Psoas muscle (tissue), 8 donors: ENCODE results near the gene KIF6. TPM values are rescaled to one million over a fixed set of nuclear protein-coding genes. Genes with fewer than 3 reads are reported as not detected.
A peak's percentile ranks its signal among the peaks of the same experiment; 100 is the strongest.

Experiments used
- ATAC-seq, 4 donors: fragments of 200-7000 bp; cut with Tn5 transposase; one replicate each; pipeline ENCODE4 v1.9.1; 2020; ENCODE audit warnings: moderate library complexity in 3 of 4, mild to moderate bottlenecking in 2 of 4
- DNase-seq, 2 donors: peaks; one replicate each; pipeline ENCODE4 v3.0.0-alpha.2; 2020
- H3K27ac ChIP-seq: fragments of 200-600 bp; one replicate; pipeline ENCODE4 v1.8.0; 2022
- H3K27me3 ChIP-seq, 3 donors: fragments of 200-600 bp in 1 of 3; one replicate each; pipeline versions ENCODE4 v1.6.1 to v1.8.0; 2013 to 2022; ENCODE audit warnings: low read length in 2 of 3, mild to moderate bottlenecking in 2 of 3, moderate library complexity in 1 of 3; ENCODE audit not compliant: insufficient read depth in 3 of 3
- H3K36me3 ChIP-seq, 2 donors: fragments of 200-600 bp in 1 of 2; one replicate each; pipeline versions ENCODE4 v1.6.1 to v1.8.0; 2013 to 2022; ENCODE audit warnings: low read depth in 1 of 2, mild to moderate bottlenecking in 1 of 2, moderate library complexity in 1 of 2; ENCODE audit not compliant: insufficient read depth in 1 of 2
- H3K4me1 ChIP-seq: fragments of 200-600 bp; one replicate; pipeline ENCODE4 v1.8.0; 2022
- H3K4me3 ChIP-seq: fragments of 200-600 bp; one replicate; pipeline ENCODE4 v1.8.0; 2022; ENCODE audit warnings: mild to moderate bottlenecking
- H3K9me3 ChIP-seq: fragments of 200-600 bp; one replicate; pipeline ENCODE4 v1.8.0; 2022
- WGBS, 3 donors: extraction: QIAGEN DNeasy Blood & Tissue Kit; methylation state at CpG; one replicate each; pipeline versions ENCODE4 v1.1.6 to v1.1.7; 2013; 5-methylcytosine and 5-hydroxymethylcytosine counted together
- intact Hi-C, 2 donors: fragments of 100-400 bp; cut with DNase I; formaldehyde crosslinking; loops; one replicate each; pipeline versions ENCODE4 v1.11.0 to v1.14.2; 2022
- polyA plus RNA-seq, 3 donors: library from polyadenylated mRNA; stranded (reverse); fragments of 200-250 nt; gene quantifications; one replicate each; pipeline ENCODE4 v1.2.3, GENCODE V29; 2013
- total RNA-seq, 4 donors: library from RNA; stranded (reverse); fragmentation: NEBNext Ultra II Directional in 2 of 4; extraction: Animal tissue kit (Norgen Biotek cat#: 25700) in 2 of 4; gene quantifications; one replicate each; pipeline versions ENCODE4 v1.2.1 to v1.2.4, GENCODE V29; 2021 to 2023
- TF ChIP-seq, protein P1 (sequence below): fragments of 200-600 bp; IDR thresholded peaks from one replicate; pipeline ENCODE4 v1.8.0; 2022; ENCODE audit warnings: antibody characterized with exemption
- donor health status: healthy with polysubstance abuse.
- donor health status: DM: no; HTN: no; CAD: no; lungs with moderate emphysema.
- donor health status: Bipolar disorder and iron deficiency.
- donor health status: healthy.
- donor health status: DM: yes; HTN: yes; CAD: no.
- donor health status: DM: no; HTN: no; CAD: no.
- donor health status: DM: no; HTN: no; CAD: no.
- donor health status: DM: yes; HTN: yes; CAD: no.

Gene KIF6
- total and polyA plus RNA-seq, 7 donors: 0.03 to 0.17 (median 0.09) TPM; not detected in 2

DNA sequence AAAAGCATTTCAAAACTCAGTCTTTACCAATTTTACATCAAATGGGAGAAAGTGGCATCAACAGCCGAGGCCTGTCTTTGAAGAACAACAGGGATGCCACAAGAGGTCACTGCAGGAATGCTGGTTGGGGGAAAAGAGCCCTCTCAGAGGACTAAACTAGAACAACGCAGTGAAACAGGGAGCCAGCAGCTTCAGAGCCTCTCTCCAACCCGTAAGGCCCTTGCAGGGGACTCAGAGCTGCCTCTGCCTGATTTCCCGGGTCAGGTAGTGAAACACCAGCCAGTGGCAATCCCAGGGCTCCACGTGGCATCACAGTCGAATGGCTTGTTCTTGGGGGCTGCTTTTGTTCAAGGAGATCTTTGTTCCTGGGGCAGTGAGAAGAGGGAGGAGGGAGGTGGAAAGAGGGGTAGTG lies 347.7 kb downstream of the KIF6 start:
- DNase-seq (peak; percentile 42 to 63), ATAC-seq (peak; percentile 67 to 80 (median 76))
- Histone ChIP-seq H3K27ac (no peak overlapping the region), H3K4me3 (no peak overlapping the region), H3K9me3 (no peaks in the 10 kb centered on the region), H3K36me3 (no peaks in the 10 kb centered on the region), H3K27me3 (peaks cover 0 to 3% (median 0%) of the 10 kb centered on the region in 3 donors), H3K4me1 (no peaks in the 10 kb centered on the region)
- intact Hi-C loops: loop anchor here (5.0 kb wide), 1 partner anchor 515 kb away; no protein-coding TSS in a partner anchor
- TF ChIP-seq, protein P1, sequence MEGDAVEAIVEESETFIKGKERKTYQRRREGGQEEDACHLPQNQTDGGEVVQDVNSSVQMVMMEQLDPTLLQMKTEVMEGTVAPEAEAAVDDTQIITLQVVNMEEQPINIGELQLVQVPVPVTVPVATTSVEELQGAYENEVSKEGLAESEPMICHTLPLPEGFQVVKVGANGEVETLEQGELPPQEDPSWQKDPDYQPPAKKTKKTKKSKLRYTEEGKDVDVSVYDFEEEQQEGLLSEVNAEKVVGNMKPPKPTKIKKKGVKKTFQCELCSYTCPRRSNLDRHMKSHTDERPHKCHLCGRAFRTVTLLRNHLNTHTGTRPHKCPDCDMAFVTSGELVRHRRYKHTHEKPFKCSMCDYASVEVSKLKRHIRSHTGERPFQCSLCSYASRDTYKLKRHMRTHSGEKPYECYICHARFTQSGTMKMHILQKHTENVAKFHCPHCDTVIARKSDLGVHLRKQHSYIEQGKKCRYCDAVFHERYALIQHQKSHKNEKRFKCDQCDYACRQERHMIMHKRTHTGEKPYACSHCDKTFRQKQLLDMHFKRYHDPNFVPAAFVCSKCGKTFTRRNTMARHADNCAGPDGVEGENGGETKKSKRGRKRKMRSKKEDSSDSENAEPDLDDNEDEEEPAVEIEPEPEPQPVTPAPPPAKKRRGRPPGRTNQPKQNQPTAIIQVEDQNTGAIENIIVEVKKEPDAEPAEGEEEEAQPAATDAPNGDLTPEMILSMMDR: peak; percentile 58
- WGBS, 3 donors: 12 to 16% (median 16%) methylated on average over 6 of the region's 6 CpGs

GRCh38 chr6:39375405-39375804 lies 349.8 kb downstream of the KIF6 start:
- intact Hi-C loops: loop anchor here (5.0 kb wide), 1 partner anchor 517 kb away; no protein-coding TSS in a partner anchor
- no peaks in the 10 kb centered on the region for H3K4me1 ChIP-seq
- no peak overlapping the region for H3K4me3 ChIP-seq
- H3K36me3 ChIP-seq: no peaks in the 10 kb centered on the region
- TF ChIP-seq, protein P1: no peak
- ATAC-seq (no peak), DNase-seq (no peak)
- WGBS, 3 donors: 45 to 47% (median 45%) methylated on average over 3 of the region's 3 CpGs
- H3K27ac ChIP-seq: no peak overlapping the region
- H3K9me3 ChIP-seq: no peaks in the 10 kb centered on the region
- peaks cover 0 to 3% (median 0%) of the 10 kb centered on the region in 3 donors for H3K27me3 ChIP-seq

- H3K4me3 ChIP-seq: no peak overlapping the region
- TF ChIP-seq, protein P1: no peak
- 70 to 78% (median 71%) methylated on average over 3 of the region's 3 CpGs for WGBS, 3 donors
Measured at GRCh38 chr6:39370390-39370789, 354.8 kb downstream of the KIF6 start.

GRCh38 chr6:39369987-39370386 lies 355.2 kb downstream of the KIF6 start:
- ATAC-seq: no peak
- intact Hi-C loops: loop anchor here in 1 of 2 donors (10.0 kb wide), 1 partner anchor 945 kb away; no protein-coding TSS in a partner anchor

More at GRCh38 chr6:39370390-39370789, 354.8 kb downstream of the KIF6 start:
- Histone ChIP-seq H3K36me3 (no peaks in the 10 kb centered on the region), H3K4me1 (no peaks in the 10 kb centered on the region), H3K27ac (no peak overlapping the region), H3K27me3 (no peaks in the 10 kb centered on the region), H3K9me3 (no peaks in the 10 kb centered on the region)
- DNase-seq (no peak), ATAC-seq (no peak)
- intact Hi-C loops: no loop called here

More at GRCh38 chr6:39369987-39370386, 355.2 kb downstream of the KIF6 start:
- Histone ChIP-seq H3K36me3 (no peaks in the 10 kb centered on the region), H3K9me3 (no peaks in the 10 kb centered on the region), H3K4me1 (no peaks in the 10 kb centered on the region), H3K4me3 (no peak overlapping the region), H3K27me3 (no peaks in the 10 kb centered on the region), H3K27ac (no peak overlapping the region)
- TF ChIP-seq, protein P1: no peak
- 6 to 14% (median 14%) methylated on average over 1 of the region's 1 CpG for WGBS, 3 donors
- DNase-seq: no peak
